OCI-LY7 (cell line): Measurements from ENCODE around the gene TADA2B.

Source experiments
- CTCF ChIP-seq: fragments of 200-600 bp; sonication (generic); conservative IDR thresholded peaks from 2 replicates; pipeline ENCODE4 v1.5.1; 2014; ENCODE audit warnings: mild to moderate bottlenecking, antibody characterized with exemption, low read length, moderate library complexity, mixed read lengths
- EZH2phosphoT487 ChIP-seq: fragments of 200-600 bp; sonication (generic); IDR thresholded peaks from 2 replicates; pipeline ENCODE4 v1.6.1; 2018; ENCODE audit warnings: low read depth, borderline replicate concordance, mild to moderate bottlenecking, mixed run types, antibody characterized with exemption, low read length, moderate library complexity, mixed read lengths

DNA sequence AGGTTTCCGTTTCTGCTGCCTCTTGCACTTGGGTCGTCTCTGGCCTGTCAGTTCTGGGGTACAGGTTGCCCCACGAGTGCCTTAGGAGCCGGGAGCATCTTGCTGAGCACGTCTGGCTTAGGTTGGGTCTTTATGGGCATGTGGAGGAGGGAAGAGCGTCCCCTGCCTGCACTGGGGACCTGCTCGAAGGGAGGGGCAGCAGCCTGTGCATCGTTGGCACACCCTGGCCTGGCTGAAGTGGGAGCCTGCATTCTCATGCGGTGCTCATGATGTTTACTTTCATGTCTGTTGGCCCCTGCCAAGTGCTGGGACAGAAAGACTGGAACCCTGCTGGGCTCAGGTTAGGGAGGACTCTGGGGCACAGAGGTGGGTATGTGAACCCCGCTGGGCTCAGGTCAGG lies 23.8 kb upstream of the TADA2B start:
- TF ChIP-seq CTCF (no peak), EZH2phosphoT487 (no peak)
